ENCODE measurements around the gene FAR2. TPM values are rescaled to one million over a fixed set of nuclear protein-coding genes. Genes with fewer than 3 reads are reported as not detected.

Gene FAR2
- total RNA-seq, 4 donors from 2014 or later = 7.4 to 45.4 (median 17.9) TPM

GRCh38 chr12:29150462-29150861 lies 1.4 kb downstream of the FAR2 start:
- 92% methylated on average over 7 of the region's 7 CpGs for WGBS, 2 donors
- intact Hi-C loops (cut with DNase I; ENCODE audit: low total_unique reads) = no loop called here
- no peak for DNase-seq (ENCODE audit: low spot score in 2 of 2)
- no peak overlapping the region for H3K4me3 ChIP-seq (ENCODE audit: low read depth, poor library complexity, severe bottlenecking)
- TF ChIP-seq CTCF (IDR thresholded peaks at IDR 0.05) = no peak
- no peak for TF ChIP-seq POLR2A (IDR thresholded peaks at IDR 0.05)

GRCh38 chr12:29152223-29152868 lies 3.3 kb downstream of the FAR2 start:
- no peak for DNase-seq (ENCODE audit: low spot score in 2 of 2)
- TF ChIP-seq CTCF (IDR thresholded peaks at IDR 0.05) (no peak), POLR2A (IDR thresholded peaks at IDR 0.05) (no peak)
- H3K4me3 ChIP-seq (ENCODE audit: low read depth, poor library complexity, severe bottlenecking) = no peak overlapping the region
- intact Hi-C loops (cut with DNase I; ENCODE audit: low total_unique reads) = no loop called here
- 60 to 66% methylated on average over 1 of the region's 1 CpG for WGBS, 2 donors

- no peak for DNase-seq (ENCODE audit: low spot score in 2 of 2)
- H3K4me3 ChIP-seq (ENCODE audit: low read depth, poor library complexity, severe bottlenecking) = no peak overlapping the region
- no peak for TF ChIP-seq CTCF (IDR thresholded peaks at IDR 0.05)
- no peak for TF ChIP-seq POLR2A (IDR thresholded peaks at IDR 0.05)
- intact Hi-C loops (cut with DNase I; ENCODE audit: low total_unique reads) = no loop called here
- WGBS, 2 donors = 56 to 58% methylated on average over 4 of the region's 4 CpGs
These were observed 4.0 kb downstream of the FAR2 start for GRCh38 chr12:29152981-29153630.

GRCh38 chr12:29155079-29155478 lies 6.0 kb downstream of the FAR2 start:
- intact Hi-C loops (cut with DNase I; ENCODE audit: low total_unique reads) = no loop called here
- DNase-seq (ENCODE audit: low spot score in 2 of 2) = no peak
- no peak for TF ChIP-seq POLR2A (IDR thresholded peaks at IDR 0.05)
- TF ChIP-seq CTCF (IDR thresholded peaks at IDR 0.05) = no peak
- no peak overlapping the region for H3K4me3 ChIP-seq (ENCODE audit: low read depth, poor library complexity, severe bottlenecking)
- 48 to 61% methylated on average over 1 of the region's 1 CpG for WGBS, 2 donors

GRCh38 chr12:29157486-29157946 lies 8.4 kb downstream of the FAR2 start:
- no peak overlapping the region for H3K4me3 ChIP-seq (ENCODE audit: low read depth, poor library complexity, severe bottlenecking)
- intact Hi-C loops (cut with DNase I; ENCODE audit: low total_unique reads) = no loop called here
- 35 to 46% methylated on average over 1 of the region's 1 CpG for WGBS, 2 donors
- DNase-seq (ENCODE audit: low spot score in 2 of 2) = no peak
- no peak for TF ChIP-seq CTCF (IDR thresholded peaks at IDR 0.05)
- no peak for TF ChIP-seq POLR2A (IDR thresholded peaks at IDR 0.05)
